SU-DHL-6 (cell line): ENCODE measurements around the gene SLC9A3.

Experiments used
- CTCF ChIP-seq: fragments of 200-600 bp; sonication (generic); IDR thresholded peaks from one replicate; pipeline ENCODE4 v1.5.1; 2017; ENCODE audit warnings: antibody characterized with exemption, mild to moderate bottlenecking, low read length, moderate library complexity; ENCODE audit not compliant: insufficient read depth, poor library complexity, severe bottlenecking
- EZH2phosphoT487 ChIP-seq: fragments of 200-600 bp; sonication (generic), shearing (Covaris generic); conservative IDR thresholded peaks from 2 replicates; pipeline ENCODE4 v1.6.1; 2018; ENCODE audit warnings: mild to moderate bottlenecking, antibody characterized with exemption, low read length, moderate library complexity, mixed read lengths

GRCh38 chr5:432201-432927 is 91.9 kb downstream of the SLC9A3 start:
- TF ChIP-seq CTCF (no peak), EZH2phosphoT487 (no peak)
